SH-SY5Y (cell line): ENCODE measurements around the gene IL4.

Source experiments
- GATA2 ChIP-seq: IDR thresholded peaks from 2 replicates; pipeline ENCODE4 v1.6.1; 2011; ENCODE audit warnings: mild to moderate bottlenecking, low read depth, low read length
- GATA3 ChIP-seq: IDR thresholded peaks from 2 replicates; pipeline ENCODE4 v1.6.1; 2011; ENCODE audit warnings: low read depth, mild to moderate bottlenecking, low read length, moderate library complexity

DNA sequence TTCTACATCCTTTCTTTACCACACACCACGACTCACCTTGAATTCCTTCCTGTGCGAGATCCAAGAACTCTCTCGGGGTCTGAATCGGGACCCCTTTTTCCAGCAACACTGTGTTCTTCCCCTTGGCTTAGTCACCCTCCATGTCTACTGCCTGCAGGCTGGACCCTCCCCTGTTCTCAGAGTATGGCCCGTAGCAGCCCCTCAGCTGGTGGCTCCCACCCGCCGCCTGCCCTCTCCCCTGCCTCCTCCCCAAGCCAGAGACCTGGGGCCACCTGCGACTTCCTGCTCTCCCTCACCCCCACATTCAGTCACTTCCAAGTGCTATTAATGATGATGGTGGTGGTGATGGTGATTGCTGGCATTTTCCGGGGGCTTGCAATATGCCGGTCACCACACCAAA, 6.5 kb upstream of the IL4 start:
- TF ChIP-seq GATA2: no peak
- no peak for TF ChIP-seq GATA3
